Epidermal melanocyte (primary cell): ENCODE measurements around the gene PCDH11X.
"Not testable (repeated sequence)": the region's sequence is repeated elsewhere in the genome, so short reads cannot be mapped to it uniquely, and the experiment has no call there.

Experiments
- DNase-seq: peaks from one replicate; pipeline ENCODE4 v3.0.0; 2011; ENCODE audit warnings: low spot score; ENCODE audit not compliant: insufficient read length

PCDH11X gene

GRCh38 chrX:91779135-91779534 lies at the start of gene PCDH11X:
Gene PCDH11X, plus strand, starts transcription at chrX:91779375. Its CDS starts 56,130 bp downstream, at chrX:91835505.
- not testable (repeated sequence) for DNase-seq

GRCh38 chrX:91747446-91747845 lies 31.7 kb upstream of the PCDH11X start:
- DNase-seq: not testable (repeated sequence)

- not testable (repeated sequence) for DNase-seq
Measured at GRCh38 chrX:91753022-91753421, 26.2 kb upstream of the PCDH11X start.

- DNase-seq: not testable (repeated sequence)
Measured at GRCh38 chrX:91770619-91771488, 8.3 kb upstream of the PCDH11X start.

GRCh38 chrX:91773943-91774342 lies 5.2 kb upstream of the PCDH11X start:
- DNase-seq: not testable (repeated sequence)

- DNase-seq: not testable (repeated sequence)
Measured at GRCh38 chrX:91780008-91780407, 833 bp downstream of the PCDH11X start.

- DNase-seq: not testable (repeated sequence)
Measured at GRCh38 chrX:91780698-91781097, 1.5 kb downstream of the PCDH11X start.

- not testable (repeated sequence) for DNase-seq
Measured at GRCh38 chrX:91781553-91782298, 2.6 kb downstream of the PCDH11X start.

GRCh38 chrX:91782825-91783224 lies 3.6 kb downstream of the PCDH11X start:
- DNase-seq: not testable (repeated sequence)

GRCh38 chrX:91817537-91817936 lies 38.4 kb downstream of the PCDH11X start:
- not testable (repeated sequence) for DNase-seq

GRCh38 chrX:91825321-91825720 lies 46.1 kb downstream of the PCDH11X start:
- DNase-seq: not testable (repeated sequence)
